ENCODE data around the gene VCP.

VCP gene

GRCh38 chr9:35072461-35073278 lies at the start of gene VCP:
VCP (minus strand) TSS chr9:35072625; CDS start chr9:35072353, 272 bp downstream.
- peak; percentile 99 for DNase-seq (ENCODE audit: low spot score)

- DNase-seq (ENCODE audit: low spot score) = peak; percentile 95
Measured at GRCh38 chr9:35116898-35117551, 44.6 kb upstream of the VCP start.

- no peak for DNase-seq (ENCODE audit: low spot score)
Measured at GRCh38 chr9:35116539-35116897, 44.1 kb upstream of the VCP start.

- DNase-seq (ENCODE audit: low spot score) = peak; percentile 83
Measured at GRCh38 chr9:35115680-35116538, 43.5 kb upstream of the VCP start, which contains the start of gene ATOSB. ATOSB (minus strand) TSS chr9:35115862; CDS start chr9:35108274, 7,588 bp downstream.

GRCh38 chr9:35114840-35115628 lies 42.6 kb upstream of the VCP start:
- peak; percentile 61 for DNase-seq (ENCODE audit: low spot score)

- peak; percentile 80 for DNase-seq (ENCODE audit: low spot score)
Measured at GRCh38 chr9:35114113-35114839, 41.9 kb upstream of the VCP start.

GRCh38 chr9:35112257-35113020 lies 40.0 kb upstream of the VCP start:
- DNase-seq (ENCODE audit: low spot score) = peak; percentile 26

GRCh38 chr9:35111001-35111933 lies 38.8 kb upstream of the VCP start:
- DNase-seq (ENCODE audit: low spot score) = peak; percentile 99

- DNase-seq (ENCODE audit: low spot score) = peak; percentile 83
Measured at GRCh38 chr9:35110327-35110761, 37.9 kb upstream of the VCP start.

- no peak for DNase-seq (ENCODE audit: low spot score)
Measured at GRCh38 chr9:35108946-35109575, 36.6 kb upstream of the VCP start.

GRCh38 chr9:35108461-35108860 lies 36.0 kb upstream of the VCP start:
- DNase-seq (ENCODE audit: low spot score) = no peak

- no peak for DNase-seq (ENCODE audit: low spot score)
Measured at GRCh38 chr9:35107297-35108290, 35.2 kb upstream of the VCP start.

GRCh38 chr9:35106343-35106730 lies 33.9 kb upstream of the VCP start:
- no peak for DNase-seq (ENCODE audit: low spot score)

GRCh38 chr9:35105571-35106342 lies 33.3 kb upstream of the VCP start:
- no peak for DNase-seq (ENCODE audit: low spot score)

GRCh38 chr9:35105126-35105525 lies 32.7 kb upstream of the VCP start:
- DNase-seq (ENCODE audit: low spot score) = no peak

GRCh38 chr9:35104586-35104985 lies 32.2 kb upstream of the VCP start:
- DNase-seq (ENCODE audit: low spot score) = no peak
